ENCODE results near the gene ERBB2. TPM values are rescaled to one million over a fixed set of nuclear protein-coding genes. Genes with fewer than 3 reads are reported as not detected.

Gene ERBB2
- total and polyA plus RNA-seq, 2 of the 13 experiments (the other 11 are each of a cell fraction or from before 2014, with no cell fraction given): 57.7 to 64.1 TPM

GRCh38 chr17:39736319-39737165 is 36.7 kb downstream of the ERBB2 start (continued):
- TF ChIP-seq ZNF251 (CRISPR knock-in tag; IDR thresholded peaks at IDR 0.05) (no peak), KAT2B (IDR thresholded peaks at IDR 0.05; ENCODE audit: borderline replicate concordance, low read depth, low read length) (no peak), HBP1 (CRISPR knock-in tag; IDR thresholded peaks at IDR 0.05; ENCODE audit: low read depth) (0 out of 2 replicates have a peak, but pooled peaks have one; percentile 52), SRSF4 (IDR thresholded peaks at IDR 0.05; ENCODE audit: low read depth, low read length, poor library complexity, severe bottlenecking) (no peak), TGIF2 (CRISPR knock-in tag; IDR thresholded peaks at IDR 0.05) (no peak), ZNF17 (CRISPR knock-in tag; IDR thresholded peaks at IDR 0.05) (no peak), ARHGAP35 (CRISPR knock-in tag; IDR thresholded peaks at IDR 0.05; ENCODE audit: borderline replicate concordance) (no peak), YEATS4 (CRISPR knock-in tag; IDR thresholded peaks at IDR 0.05; ENCODE audit: borderline replicate concordance) (no peak), TCF7L2 (IDR thresholded peaks at IDR 0.05; ENCODE audit: low read depth, low read length) (peak; percentile 93), JARID2 (CRISPR knock-in tag; IDR thresholded peaks at IDR 0.05; ENCODE audit: insufficient replicate concordance) (no peak), HOXA9 (CRISPR knock-in tag; IDR thresholded peaks at IDR 0.05; ENCODE audit: borderline replicate concordance) (no peak), HES4 (CRISPR knock-in tag; IDR thresholded peaks at IDR 0.05; ENCODE audit: borderline replicate concordance) (no peak), MAFF (IDR thresholded peaks at IDR 0.05; ENCODE audit: low read depth, low read length) (no peak), HNF4G (IDR thresholded peaks at IDR 0.05; ENCODE audit: borderline replicate concordance, low read depth, low read length) (peak; percentile 12; the same call in 1 of the 2 replicates), HNF4G (CRISPR knock-in tag; IDR thresholded peaks at IDR 0.05; ENCODE audit: borderline replicate concordance, low read depth) (peak; percentile 68; the same call in 1 of the 2 replicates), ZNF841 (CRISPR knock-in tag; IDR thresholded peaks at IDR 0.05; ENCODE audit: borderline replicate concordance) (no peak)
- TF ChIP-seq, protein P1, sequence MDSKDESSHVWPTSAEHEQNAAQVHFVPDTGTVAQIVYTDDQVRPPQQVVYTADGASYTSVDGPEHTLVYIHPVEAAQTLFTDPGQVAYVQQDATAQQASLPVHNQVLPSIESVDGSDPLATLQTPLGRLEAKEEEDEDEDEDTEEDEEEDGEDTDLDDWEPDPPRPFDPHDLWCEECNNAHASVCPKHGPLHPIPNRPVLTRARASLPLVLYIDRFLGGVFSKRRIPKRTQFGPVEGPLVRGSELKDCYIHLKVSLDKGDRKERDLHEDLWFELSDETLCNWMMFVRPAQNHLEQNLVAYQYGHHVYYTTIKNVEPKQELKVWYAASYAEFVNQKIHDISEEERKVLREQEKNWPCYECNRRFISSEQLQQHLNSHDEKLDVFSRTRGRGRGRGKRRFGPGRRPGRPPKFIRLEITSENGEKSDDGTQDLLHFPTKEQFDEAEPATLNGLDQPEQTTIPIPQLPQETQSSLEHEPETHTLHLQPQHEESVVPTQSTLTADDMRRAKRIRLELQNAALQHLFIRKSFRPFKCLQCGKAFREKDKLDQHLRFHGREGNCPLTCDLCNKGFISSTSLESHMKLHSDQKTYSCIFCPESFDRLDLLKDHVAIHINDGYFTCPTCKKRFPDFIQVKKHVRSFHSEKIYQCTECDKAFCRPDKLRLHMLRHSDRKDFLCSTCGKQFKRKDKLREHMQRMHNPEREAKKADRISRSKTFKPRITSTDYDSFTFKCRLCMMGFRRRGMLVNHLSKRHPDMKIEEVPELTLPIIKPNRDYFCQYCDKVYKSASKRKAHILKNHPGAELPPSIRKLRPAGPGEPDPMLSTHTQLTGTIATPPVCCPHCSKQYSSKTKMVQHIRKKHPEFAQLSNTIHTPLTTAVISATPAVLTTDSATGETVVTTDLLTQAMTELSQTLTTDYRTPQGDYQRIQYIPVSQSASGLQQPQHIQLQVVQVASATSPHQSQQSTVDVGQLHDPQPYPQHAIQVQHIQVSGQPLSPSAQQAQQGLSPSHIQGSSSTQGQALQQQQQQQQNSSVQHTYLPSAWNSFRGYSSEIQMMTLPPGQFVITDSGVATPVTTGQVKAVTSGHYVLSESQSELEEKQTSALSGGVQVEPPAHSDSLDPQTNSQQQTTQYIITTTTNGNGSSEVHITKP (CRISPR knock-in tag; IDR thresholded peaks at IDR 0.05; ENCODE audit: low read depth): peak; percentile 82
- TF ChIP-seq, protein P2, sequence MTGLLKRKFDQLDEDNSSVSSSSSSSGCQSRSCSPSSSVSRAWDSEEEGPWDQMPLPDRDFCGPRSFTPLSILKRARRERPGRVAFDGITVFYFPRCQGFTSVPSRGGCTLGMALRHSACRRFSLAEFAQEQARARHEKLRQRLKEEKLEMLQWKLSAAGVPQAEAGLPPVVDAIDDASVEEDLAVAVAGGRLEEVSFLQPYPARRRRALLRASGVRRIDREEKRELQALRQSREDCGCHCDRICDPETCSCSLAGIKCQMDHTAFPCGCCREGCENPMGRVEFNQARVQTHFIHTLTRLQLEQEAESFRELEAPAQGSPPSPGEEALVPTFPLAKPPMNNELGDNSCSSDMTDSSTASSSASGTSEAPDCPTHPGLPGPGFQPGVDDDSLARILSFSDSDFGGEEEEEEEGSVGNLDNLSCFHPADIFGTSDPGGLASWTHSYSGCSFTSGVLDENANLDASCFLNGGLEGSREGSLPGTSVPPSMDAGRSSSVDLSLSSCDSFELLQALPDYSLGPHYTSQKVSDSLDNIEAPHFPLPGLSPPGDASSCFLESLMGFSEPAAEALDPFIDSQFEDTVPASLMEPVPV (CRISPR knock-in tag; IDR thresholded peaks at IDR 0.05): no peak
- TF ChIP-seq, protein P3, sequence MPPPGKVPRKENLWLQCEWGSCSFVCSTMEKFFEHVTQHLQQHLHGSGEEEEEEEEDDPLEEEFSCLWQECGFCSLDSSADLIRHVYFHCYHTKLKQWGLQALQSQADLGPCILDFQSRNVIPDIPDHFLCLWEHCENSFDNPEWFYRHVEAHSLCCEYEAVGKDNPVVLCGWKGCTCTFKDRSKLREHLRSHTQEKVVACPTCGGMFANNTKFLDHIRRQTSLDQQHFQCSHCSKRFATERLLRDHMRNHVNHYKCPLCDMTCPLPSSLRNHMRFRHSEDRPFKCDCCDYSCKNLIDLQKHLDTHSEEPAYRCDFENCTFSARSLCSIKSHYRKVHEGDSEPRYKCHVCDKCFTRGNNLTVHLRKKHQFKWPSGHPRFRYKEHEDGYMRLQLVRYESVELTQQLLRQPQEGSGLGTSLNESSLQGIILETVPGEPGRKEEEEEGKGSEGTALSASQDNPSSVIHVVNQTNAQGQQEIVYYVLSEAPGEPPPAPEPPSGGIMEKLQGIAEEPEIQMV (CRISPR knock-in tag; IDR thresholded peaks at IDR 0.05; ENCODE audit: low read depth): no peak
